Endothelial cell of umbilical vein (primary cell): ENCODE data around the gene TBK1. TPM values are rescaled to one million over a fixed set of nuclear protein-coding genes. Genes with fewer than 3 reads are reported as not detected.
"Not testable (repeated sequence)": the region's sequence is repeated elsewhere in the genome, so short reads cannot be mapped to it uniquely, and the experiment has no call there.

Source experiments
- BruUV-seq: library from RNA; stranded (reverse); fragments of 400-500 nt; replicated peaks from 2 replicates; lab custom pipeline; 2021; lab: Mats Ljungman, UMichigan
- CTCF ChIA-PET: fragments of 300-600, 350-600 bp; sonication (Branson Sonifier 250); formaldehyde crosslinking; loops from one replicate; lab custom pipeline; 2021; ENCODE audit warnings: antibody characterized with exemption, inconsistent platforms; lab: Charles Lee
- POLR2A ChIA-PET: fragments of 300-600, 350-600 bp; sonication (Branson Sonifier 250); formaldehyde crosslinking; loops from one replicate; lab custom pipeline; 2021; ENCODE audit warnings: antibody characterized with exemption, inconsistent platforms; lab: Charles Lee
- DNase-seq: peaks from one replicate; pipeline ENCODE4 v3.0.0-alpha.2; 2011; ENCODE audit warnings: low read depth, low spot score
- FAIRE-seq: peaks from 2 replicates; lab custom pipeline; 2011; peaks lifted over from hg19 to GRCh38; lab: Jason Lieb, UNC
- H2AFZ ChIP-seq: 2 replicates; pipeline ENCODE4 v1.6.0; 2012; ENCODE audit warnings: low read depth, low read length, control low read depth, inconsistent platforms
- H3K27ac ChIP-seq: 2 replicates; pipeline ENCODE4 v1.5.1; 2011; ENCODE audit warnings: low read depth, mild to moderate bottlenecking, control low read depth, low read length, moderate library complexity; ENCODE audit not compliant: insufficient read depth
- H3K27me3 ChIP-seq, 2 experiments: 2 replicates each; pipeline versions ENCODE4 v1.6.0 to v1.6.1; 2011; ENCODE audit warnings: low read length in 2 of 2, mixed read lengths in 1 of 2; ENCODE audit not compliant: control insufficient read depth in 2 of 2, insufficient read depth in 2 of 2
- H3K36me3 ChIP-seq, 2 experiments: 2 replicates in 1 of 2; 3 replicates in 1 of 2; pipeline ENCODE4 v1.5.1; 2011; ENCODE audit warnings: low read length in 2 of 2, mild to moderate bottlenecking in 1 of 2, moderate library complexity in 1 of 2; ENCODE audit not compliant: control insufficient read depth in 2 of 2, insufficient read depth in 2 of 2; ENCODE audit errors: extremely low read depth in 1 of 2
- H3K4me1 ChIP-seq: 3 replicates; pipeline ENCODE4 v1.5.1; 2011; ENCODE audit warnings: mild to moderate bottlenecking, low read length; ENCODE audit not compliant: control insufficient read depth, insufficient read depth; ENCODE audit errors: extremely low read depth
- H3K4me2 ChIP-seq: 2 replicates; pipeline ENCODE4 v1.6.1; 2011; ENCODE audit warnings: low read length, control low read depth, mixed read lengths; ENCODE audit not compliant: insufficient read depth
- H3K4me3 ChIP-seq, 3 experiments: fragments of 200-600 bp in 1 of 3; sonication (generic), shearing (Covaris generic) in 1 of 3; replicated peaks in 1 of 3; 2 replicates each; pipeline ENCODE4 v1.5.1; 2011 to 2016; ENCODE audit warnings: control low read depth in 3 of 3, low read length in 3 of 3, mild to moderate bottlenecking in 2 of 3, inconsistent platforms in 1 of 3, low read depth in 1 of 3, moderate library complexity in 1 of 3; ENCODE audit not compliant: insufficient read depth in 1 of 3
- H3K79me2 ChIP-seq: 2 replicates; pipeline ENCODE4 v1.6.0; 2012; ENCODE audit warnings: low read length, inconsistent platforms; ENCODE audit not compliant: control insufficient read depth, insufficient read depth
- H3K9ac ChIP-seq: replicated peaks from 2 replicates; pipeline ENCODE3; 2011; ENCODE audit warnings: low read length, control low read depth; ENCODE audit not compliant: insufficient read depth; ENCODE audit errors: extremely low read depth
- H3K9me1 ChIP-seq: replicated peaks from 3 replicates; pipeline ENCODE4 v1.6.0; 2011; ENCODE audit warnings: mild to moderate bottlenecking, low read length; ENCODE audit not compliant: control insufficient read depth, insufficient read depth; ENCODE audit errors: extremely low read depth
- H3K9me3 ChIP-seq: replicated peaks from 2 replicates; pipeline ENCODE4 v1.5.1; 2012; ENCODE audit warnings: low read length, inconsistent platforms; ENCODE audit not compliant: control insufficient read depth, insufficient read depth
- H4K20me1 ChIP-seq: replicated peaks from 2 replicates; pipeline ENCODE3; 2011; ENCODE audit warnings: mild to moderate bottlenecking, low read length; ENCODE audit not compliant: control insufficient read depth, insufficient read depth; ENCODE audit errors: extremely low read depth
- GATA2 ChIP-seq: IDR thresholded peaks from 2 replicates; pipeline ENCODE4 v1.7.0; 2011; ENCODE audit warnings: low read depth, mild to moderate bottlenecking, moderate library complexity, mixed read lengths, low read length; ENCODE audit not compliant: insufficient read length, insufficient read depth
- MYC ChIP-seq: IDR thresholded peaks from one replicate; pipeline ENCODE4 v1.6.1; 2011; ENCODE audit warnings: mild to moderate bottlenecking, low read depth, low read length
- POLR2A ChIP-seq: IDR thresholded peaks from 2 replicates; pipeline ENCODE4 v1.6.1; 2012; ENCODE audit warnings: low read depth, mild to moderate bottlenecking, control low read depth, low read length
- dilution Hi-C: fragments of 300-500 bp; cut with MboI; formaldehyde crosslinking; loops from one replicate; pipeline ENCODE4 v1.15.0; 2019; ENCODE audit warnings: low sequenced_read_pairs; ENCODE audit not compliant: extremely low pct_ligation_motif_present
- intact Hi-C: fragments of 100-400 bp; cut with micrococcal nuclease; formaldehyde crosslinking; loops from one replicate; pipeline ENCODE4 v1.10.0; 2022
- polyA plus RNA-seq, 4 experiments: library from polyadenylated mRNA; depleted of rRNA in 3 of 4; stranded (reverse) in 3 of 4; unstranded in 1 of 4; fragments of >200 nt; gene quantifications; 2 replicates each; pipeline versions ENCODE4 v1.2.1 to v1.2.3, GENCODE V29; 2011 to 2012; ENCODE audit warnings: missing spikeins in 1 of 4
- total RNA-seq: library from RNA; stranded (reverse); gene quantifications from 2 replicates; pipeline ENCODE4 v1.2.3, GENCODE V29; 2021
- TF ChIP-seq, protein P1 (sequence below), 2 donors: IDR thresholded peaks; 1 replicate in 1 of 2; 2 replicates in 1 of 2; pipeline ENCODE4 v1.5.1; 2011; ENCODE audit warnings: low read length in 2 of 2, mild to moderate bottlenecking in 2 of 2, moderate library complexity in 2 of 2, control low read depth in 1 of 2, inconsistent platforms in 1 of 2, low read depth in 1 of 2; ENCODE audit not compliant: insufficient read depth in 1 of 2; ENCODE audit errors: extremely low read depth in 1 of 2

Gene TBK1
- total and polyA plus RNA-seq, 2 donors (not counting 3 experiments of a cell fraction or from before 2014, with no cell fraction given), result 8.0 to 28.9 TPM

GRCh38 chr12:64534672-64535199 is 82.8 kb downstream of the TBK1 start:
- Histone ChIP-seq H3K4me3 (no peak overlapping the region), H3K9me1 (no peaks in the 10 kb centered on the region), H3K79me2 (no peaks in the 10 kb centered on the region), H2AFZ (no peak overlapping the region), H3K27ac (no peak overlapping the region), H3K4me1 (no peaks in the 10 kb centered on the region), H3K27me3 (peaks cover 5 to 8% of the 10 kb centered on the region in 2 experiments), H4K20me1 (no peaks in the 10 kb centered on the region), H3K36me3 (no peaks in the 10 kb centered on the region), H3K9me3 (no peaks in the 10 kb centered on the region), H3K4me2 (no peak overlapping the region), H3K9ac (no peak overlapping the region)
- FAIRE-seq, result no peak
- CTCF ChIA-PET, result interaction anchor here (1.2 to 2.1 kb wide), 3 partner anchors 10 to 125 kb away, joined by 3 to 8 read pairs (median 3); no protein-coding TSS in a partner anchor
- intact Hi-C loops (no loop called here), dilution Hi-C loops (no loop called here)
- no peak for DNase-seq
- no TSS peak for BruUV-seq
- TF ChIP-seq MYC (no peak), GATA2 (no peak)
- TF ChIP-seq, protein P1, sequence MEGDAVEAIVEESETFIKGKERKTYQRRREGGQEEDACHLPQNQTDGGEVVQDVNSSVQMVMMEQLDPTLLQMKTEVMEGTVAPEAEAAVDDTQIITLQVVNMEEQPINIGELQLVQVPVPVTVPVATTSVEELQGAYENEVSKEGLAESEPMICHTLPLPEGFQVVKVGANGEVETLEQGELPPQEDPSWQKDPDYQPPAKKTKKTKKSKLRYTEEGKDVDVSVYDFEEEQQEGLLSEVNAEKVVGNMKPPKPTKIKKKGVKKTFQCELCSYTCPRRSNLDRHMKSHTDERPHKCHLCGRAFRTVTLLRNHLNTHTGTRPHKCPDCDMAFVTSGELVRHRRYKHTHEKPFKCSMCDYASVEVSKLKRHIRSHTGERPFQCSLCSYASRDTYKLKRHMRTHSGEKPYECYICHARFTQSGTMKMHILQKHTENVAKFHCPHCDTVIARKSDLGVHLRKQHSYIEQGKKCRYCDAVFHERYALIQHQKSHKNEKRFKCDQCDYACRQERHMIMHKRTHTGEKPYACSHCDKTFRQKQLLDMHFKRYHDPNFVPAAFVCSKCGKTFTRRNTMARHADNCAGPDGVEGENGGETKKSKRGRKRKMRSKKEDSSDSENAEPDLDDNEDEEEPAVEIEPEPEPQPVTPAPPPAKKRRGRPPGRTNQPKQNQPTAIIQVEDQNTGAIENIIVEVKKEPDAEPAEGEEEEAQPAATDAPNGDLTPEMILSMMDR (IDR thresholded peaks at IDR 0.05; ENCODE audit: extremely low read depth in 1 of 2, insufficient read depth in 1 of 2, low read depth in 1 of 2, low read length in 2 of 2), result no peak
- POLR2A ChIA-PET, result no interaction called here

- H3K36me3 ChIP-seq, result no peaks in the 10 kb centered on the region
- POLR2A ChIA-PET, result no interaction called here
- H3K4me3 ChIP-seq, result no peak overlapping the region
- dilution Hi-C loops, result no loop called here
- no peak overlapping the region for H3K27ac ChIP-seq
- H3K27me3 ChIP-seq, result peaks cover 8 to 12% of the 10 kb centered on the region in 2 experiments
- no peak overlapping the region for H3K4me2 ChIP-seq
- no peak overlapping the region for H2AFZ ChIP-seq
- intact Hi-C loops, result no loop called here
- BruUV-seq, result no TSS peak
- CTCF ChIA-PET, result interaction anchor here (1.9 kb wide), 1 partner anchor 160 kb away, joined by 6 read pairs; no protein-coding TSS in a partner anchor
- FAIRE-seq (no peak), DNase-seq (no peak)
- H3K4me1 ChIP-seq, result no peaks in the 10 kb centered on the region
- no peaks in the 10 kb centered on the region for H3K9me1 ChIP-seq
- TF ChIP-seq POLR2A, result no peak
- no peaks in the 10 kb centered on the region for H4K20me1 ChIP-seq
- no peaks in the 10 kb centered on the region for H3K79me2 ChIP-seq
- no peaks in the 10 kb centered on the region for H3K9me3 ChIP-seq
- no peak overlapping the region for H3K9ac ChIP-seq
Observed at GRCh38 chr12:64538121-64538520, 86.2 kb downstream of the TBK1 start.

GRCh38 chr12:64542409-64543047 is 90.6 kb downstream of the TBK1 start:
- H3K36me3 ChIP-seq, H3K9me1 ChIP-seq, DNase-seq, H3K9me3 ChIP-seq, CTCF ChIA-PET, FAIRE-seq, H3K4me3 ChIP-seq, H3K27ac ChIP-seq, H3K4me2 ChIP-seq, intact Hi-C loops, H3K79me2 ChIP-seq, H3K4me1 ChIP-seq, H2AFZ ChIP-seq, dilution Hi-C loops, H3K27me3 ChIP-seq, H4K20me1 ChIP-seq, H3K9ac ChIP-seq, BruUV-seq: not testable (repeated sequence)
- POLR2A ChIA-PET, result interaction anchor here (0.6 kb wide), 1 partner anchor 120 kb away, joined by 4 read pairs; no protein-coding TSS in a partner anchor
